HG02970 (cell line): Measurements from ENCODE around the gene AGAP1.

ENCODE experiments used
- ATAC-seq: cut with Tn5 transposase; IDR thresholded peaks from one replicate; pipeline ENCODE4 v1.9.1; 2021; ENCODE audit warnings: mild to moderate bottlenecking, moderate library complexity, moderate number of reproducible peaks; ENCODE audit not compliant: unreplicated experiment, low FRiP score

The AGAP1 gene

GRCh38 chr2:235722869-235723268, 229.0 kb downstream of the AGAP1 start:
- no peak for ATAC-seq

GRCh38 chr2:235723371-235723770, 229.5 kb downstream of the AGAP1 start:
- ATAC-seq, result no peak

- ATAC-seq, result no peak
Measured at GRCh38 chr2:235723811-235724465, 230.1 kb downstream of the AGAP1 start.

GRCh38 chr2:235725016-235725489, 231.2 kb downstream of the AGAP1 start:
- ATAC-seq, result no peak

- no peak for ATAC-seq
Measured at GRCh38 chr2:235725841-235726240, 232.0 kb downstream of the AGAP1 start.

GRCh38 chr2:235726554-235726953, 232.7 kb downstream of the AGAP1 start:
- no peak for ATAC-seq

GRCh38 chr2:235727174-235727573, 233.3 kb downstream of the AGAP1 start:
- no peak for ATAC-seq

- ATAC-seq, result no peak
Measured at GRCh38 chr2:235727891-235728799, 234.3 kb downstream of the AGAP1 start.

- no peak for ATAC-seq
Measured at GRCh38 chr2:235728800-235729556, 235.1 kb downstream of the AGAP1 start.

- no peak for ATAC-seq
Measured at GRCh38 chr2:235729557-235729947, 235.7 kb downstream of the AGAP1 start.

GRCh38 chr2:235730115-235730514, 236.3 kb downstream of the AGAP1 start:
- no peak for ATAC-seq

- no peak for ATAC-seq
Measured at GRCh38 chr2:235733761-235734160, 239.9 kb downstream of the AGAP1 start.

- no peak for ATAC-seq
Measured at GRCh38 chr2:235734168-235734567, 240.3 kb downstream of the AGAP1 start.

- no peak for ATAC-seq
Measured at GRCh38 chr2:235734688-235735231, 240.9 kb downstream of the AGAP1 start.

- ATAC-seq, result no peak
Measured at GRCh38 chr2:235737396-235737795, 243.6 kb downstream of the AGAP1 start.

GRCh38 chr2:235737840-235738239, 244.0 kb downstream of the AGAP1 start:
- no peak for ATAC-seq

- no peak for ATAC-seq
Measured at GRCh38 chr2:235739704-235740415, 246.0 kb downstream of the AGAP1 start.

GRCh38 chr2:235740821-235741220, 247.0 kb downstream of the AGAP1 start:
- no peak for ATAC-seq

- ATAC-seq, result no peak
Measured at GRCh38 chr2:235744161-235744560, 250.3 kb downstream of the AGAP1 start.

GRCh38 chr2:235745597-235745996, 251.8 kb downstream of the AGAP1 start:
- no peak for ATAC-seq
